Renal cortex interstitium (tissue), 11 donors: Measurements from ENCODE around the gene PLA2G10. TPM values are rescaled to one million over a fixed set of nuclear protein-coding genes. Genes with fewer than 3 reads are reported as not detected.
"Not testable (repeated sequence)": the region's sequence is repeated elsewhere in the genome, so short reads cannot be mapped to it uniquely, and the experiment has no call there.

Experiments used
- DNase-seq, 11 donors: peaks; one replicate each; pipeline ENCODE4 v3.0.0-alpha.2; 2013; ENCODE audit warnings: low read depth in 9 of 11, low spot score in 4 of 11; ENCODE audit errors: extremely low read depth in 1 of 11
- polyA plus RNA-seq, 3 donors: library from polyadenylated mRNA; unstranded; fragments of 120-200 nt; gene quantifications; one replicate each; pipeline ENCODE4 v1.2.1, GENCODE V29; 2013; ENCODE audit not compliant: insufficient read length in 3 of 3

PLA2G10 gene
- polyA plus RNA-seq, 3 donors: 0.26 to 0.77 (median 0.47) TPM

DNA sequence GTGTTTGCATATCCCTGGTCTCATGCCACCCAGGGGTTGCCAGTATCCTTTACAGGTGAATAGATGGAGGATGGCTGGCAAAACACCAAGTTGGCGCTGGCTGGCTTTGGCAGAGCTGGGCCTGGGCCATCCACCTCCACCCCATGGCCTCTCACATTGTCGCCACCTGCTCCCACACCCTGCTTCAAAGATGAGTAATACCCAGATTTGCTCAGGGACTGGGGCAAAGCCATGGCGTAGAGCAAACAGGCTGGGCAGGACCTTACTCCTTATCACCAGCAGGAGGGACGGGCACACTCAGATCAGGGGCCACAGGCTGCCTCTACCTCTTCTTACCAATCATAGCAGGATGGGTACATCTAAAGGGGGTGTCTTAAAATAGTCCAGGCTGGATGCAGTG lies 24.3 kb downstream of the PLA2G10 start:
- no peak for DNase-seq

- peak in 1 of 11 donors; percentile 5 for DNase-seq
Measured at GRCh38 chr16:14668556-14669223, 25.4 kb downstream of the PLA2G10 start.

GRCh38 chr16:14667347-14668266 lies 26.5 kb downstream of the PLA2G10 start:
- no peak for DNase-seq

- no peak for DNase-seq
Measured at GRCh38 chr16:14658063-14658462, 36.0 kb downstream of the PLA2G10 start.

DNA sequence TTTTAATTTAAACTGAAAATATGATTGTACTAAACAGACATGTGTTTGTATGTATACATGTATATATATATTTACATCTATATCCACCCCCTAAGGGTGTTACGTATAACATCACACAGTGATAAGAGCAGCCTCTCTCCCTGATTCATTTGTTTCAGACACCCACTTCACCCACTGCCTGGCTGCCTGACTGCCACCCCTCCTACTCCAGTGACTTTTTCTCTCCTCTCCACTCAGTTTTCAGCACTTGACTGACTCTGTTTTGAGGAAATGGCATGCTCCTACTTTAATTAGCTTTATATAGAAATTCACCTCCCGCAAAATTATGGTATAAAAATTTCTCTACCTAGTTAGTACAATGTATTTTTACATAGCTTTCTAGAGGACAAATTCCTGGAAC lies 41.4 kb downstream of the PLA2G10 start:
- no peak for DNase-seq

GRCh38 chr16:14650629-14651028 lies 43.5 kb downstream of the PLA2G10 start:
- DNase-seq: no peak

GRCh38 chr16:14649816-14650215 lies 44.3 kb downstream of the PLA2G10 start:
- DNase-seq: no peak

DNA sequence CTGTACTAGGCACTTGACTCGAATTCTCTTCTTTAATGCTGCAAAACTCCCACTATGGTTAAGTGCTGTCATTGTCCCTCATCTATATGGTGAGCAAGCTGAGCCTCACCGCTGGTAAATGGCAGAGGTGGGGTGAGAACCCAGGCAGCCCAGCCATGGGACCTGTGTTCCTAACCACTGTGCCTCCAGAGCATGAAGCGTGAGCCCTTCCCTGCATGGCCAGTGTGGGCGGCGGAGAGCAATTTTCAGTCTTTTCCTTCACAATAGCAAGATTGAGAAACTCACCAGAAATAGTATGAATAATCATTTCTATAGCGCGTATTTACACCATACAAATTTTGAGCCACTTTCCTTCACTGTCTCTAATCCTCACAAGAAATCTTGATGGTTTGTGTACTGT lies 52.2 kb downstream of the PLA2G10 start:
- DNase-seq: no peak

- no peak for DNase-seq
Measured at GRCh38 chr16:14641206-14641605, 52.9 kb downstream of the PLA2G10 start.

GRCh38 chr16:14640538-14640937 lies 53.6 kb downstream of the PLA2G10 start:
- DNase-seq: no peak

GRCh38 chr16:14636951-14637240 lies 57.2 kb downstream of the PLA2G10 start:
- DNase-seq: not testable (repeated sequence)

DNA sequence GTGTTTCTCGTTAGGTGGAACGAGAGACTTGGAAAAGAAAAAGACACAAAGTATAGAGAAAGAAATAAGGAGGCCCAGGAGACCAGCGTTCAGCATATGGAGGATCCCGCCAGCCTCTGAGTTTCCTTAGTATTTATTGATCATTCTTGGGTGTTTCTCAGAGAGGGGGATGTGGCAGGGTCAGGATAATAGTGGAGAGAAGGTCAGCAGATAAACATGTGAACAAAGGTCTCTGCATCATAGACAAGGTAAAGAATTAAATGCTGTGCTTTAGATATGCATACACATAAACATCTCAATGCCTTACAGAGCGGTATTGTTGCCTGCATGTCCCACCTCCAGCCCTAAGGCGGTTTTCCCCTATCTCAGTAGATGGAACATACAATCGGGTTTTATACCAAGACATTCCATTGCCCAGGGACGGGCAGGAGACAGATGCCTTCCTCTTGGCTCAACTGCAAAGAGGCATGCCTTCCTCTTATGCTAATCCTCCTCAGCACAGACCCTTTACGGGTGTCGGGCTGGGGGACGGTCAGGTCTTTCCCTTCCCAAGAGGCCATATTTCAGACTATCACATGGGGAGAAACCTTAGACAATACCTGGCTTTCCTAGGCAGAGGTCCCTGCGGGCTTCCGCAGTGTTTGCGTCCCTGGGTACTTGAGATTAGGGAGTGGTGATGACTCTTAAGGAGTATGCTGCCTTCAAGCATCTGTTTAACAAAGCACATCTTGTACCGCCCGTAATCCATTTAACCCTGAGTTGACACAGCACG lies 57.7 kb downstream of the PLA2G10 start:
- not testable (repeated sequence) for DNase-seq

DNA sequence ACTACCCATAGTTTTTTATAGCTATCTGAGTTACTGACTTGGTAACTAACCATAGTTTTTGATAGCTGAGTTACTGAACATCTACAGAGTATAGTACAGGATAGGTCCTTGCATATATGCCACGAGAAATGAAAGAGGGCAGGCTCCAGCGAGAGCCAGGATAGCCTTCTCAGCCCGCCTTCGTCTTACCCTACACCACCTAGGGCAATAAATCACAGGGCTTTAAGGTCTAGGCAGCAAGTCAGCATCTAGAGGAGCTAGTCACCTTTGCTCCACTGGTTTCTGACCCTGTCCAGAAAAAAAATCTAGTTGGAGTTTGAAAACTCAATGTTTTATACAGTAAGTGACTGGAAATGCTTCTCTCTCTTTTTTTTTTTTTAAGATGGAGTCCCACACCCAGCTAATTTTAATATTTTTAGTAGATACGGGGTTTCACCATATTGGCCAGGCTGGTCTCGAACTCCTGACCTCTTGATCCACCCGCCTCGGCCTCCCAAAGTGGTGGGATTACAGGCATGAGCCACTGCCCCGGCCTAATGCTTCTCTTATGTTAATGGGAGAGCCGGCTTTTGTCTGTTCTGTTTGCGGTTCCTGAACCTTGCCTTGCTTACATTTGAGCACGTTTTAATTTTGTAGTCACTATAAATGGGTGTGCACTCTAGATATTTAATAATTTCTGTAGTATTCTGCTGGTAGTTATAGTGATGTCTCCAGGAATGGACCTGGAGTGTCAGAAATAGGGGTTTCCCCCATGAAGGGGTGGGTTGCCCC lies 58.5 kb downstream of the PLA2G10 start:
- no peak for DNase-seq

- no peak for DNase-seq
Measured at GRCh38 chr16:14634389-14634725, 59.8 kb downstream of the PLA2G10 start.

- peak; percentile 87 to 97 (median 95) for DNase-seq
Measured at GRCh38 chr16:14632693-14633569, 61.2 kb downstream of the PLA2G10 start, which contains the start of gene BFAR. BFAR (plus strand) TSS chr16:14632951; CDS start chr16:14644347, 11,396 bp downstream.

DNA sequence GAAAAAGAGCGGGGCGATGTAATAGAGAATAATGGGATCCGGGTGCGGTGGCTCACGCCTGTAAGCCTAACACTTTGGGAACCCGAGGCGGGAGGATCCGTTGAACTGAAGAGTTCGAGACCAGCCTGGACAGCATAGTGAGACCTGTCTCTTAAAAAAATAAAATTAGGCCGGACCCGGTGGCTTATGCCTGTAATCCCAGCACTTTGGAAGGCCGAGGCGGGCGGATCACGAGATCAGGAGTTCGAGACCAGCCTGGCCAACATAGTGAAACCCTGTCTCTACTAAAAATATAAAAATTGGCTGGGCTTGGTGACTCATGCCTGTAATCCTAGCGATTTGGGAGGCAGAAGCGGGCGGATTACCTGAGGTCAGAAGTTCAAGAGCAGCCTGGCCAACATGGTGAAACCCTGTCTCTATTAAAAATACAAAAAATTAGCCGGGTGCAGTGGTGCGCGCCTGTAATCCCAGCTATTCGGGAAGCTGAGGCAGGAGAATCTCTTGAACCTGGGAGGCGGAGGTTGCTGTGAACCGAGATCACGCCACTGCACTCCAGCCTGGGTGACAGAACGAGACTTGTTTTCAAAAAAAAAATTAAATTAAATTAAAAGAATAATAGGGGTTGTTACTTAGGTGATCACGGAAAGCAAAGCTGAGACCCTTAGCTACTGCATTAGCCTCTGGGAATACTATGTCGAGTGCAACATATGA lies 63.3 kb downstream of the PLA2G10 start:
- not testable (repeated sequence) for DNase-seq

GRCh38 chr16:14629919-14630619 lies 64.0 kb downstream of the PLA2G10 start, which contains the start of gene PARN:
PARN (minus strand) TSS chr16:14630260; CDS start chr16:14630125, 135 bp downstream.
- DNase-seq: peak; percentile 84 to 95 (median 93)
